ENCODE results near the gene IL4R.
A peak's percentile ranks its signal among the peaks of the same experiment; 100 is the strongest.
"Not testable (repeated sequence)": the region's sequence is repeated elsewhere in the genome, so short reads cannot be mapped to it uniquely, and the experiment has no call there.

IL4R gene

GRCh38 chr16:27286451-27286850, 27.3 kb upstream of the IL4R start:
- peak in 1 of 2 donors; percentile 29 for DNase-seq
- H3K4me1 ChIP-seq (ENCODE audit: control insufficient read depth in 1 of 2, insufficient read depth in 2 of 2, low read length in 2 of 2), result no peaks in the 10 kb centered on the region
- no peak overlapping the region for H2AFZ ChIP-seq (ENCODE audit: insufficient read depth, low read length, poor library complexity)
- H3K4me3 ChIP-seq (ENCODE audit: low read depth, low read length), result no peak overlapping the region
- no CpG with 5 or more reads among the region's 4 CpGs for WGBS (ENCODE audit: extremely low coverage, insufficient coverage, insufficient read length)
- H3K18ac ChIP-seq (ENCODE audit: low read length), result no peak overlapping the region
- no peak overlapping the region for H3K27ac ChIP-seq (ENCODE audit: low read depth, low read length)
- H4K91ac ChIP-seq (ENCODE audit: low read depth, low read length), result no peak overlapping the region
- no peak overlapping the region for H2BK120ac ChIP-seq (ENCODE audit: insufficient read depth, low read length, poor library complexity)
- H2BK5ac ChIP-seq (ENCODE audit: low read depth, low read length, poor library complexity), result no peak overlapping the region
- no peak overlapping the region for H3K9ac ChIP-seq (ENCODE audit: low read length)
- H3K4me2 ChIP-seq (ENCODE audit: low read length), result no peak overlapping the region
- no peak overlapping the region for H4K12ac ChIP-seq (ENCODE audit: low read depth, low read length)
- no peak overlapping the region for H4K8ac ChIP-seq (ENCODE audit: low read depth, low read length)
- H3K79me2 ChIP-seq (ENCODE audit: control insufficient read depth, insufficient read depth, low read length, poor library complexity), result no peaks in the 10 kb centered on the region
- H3K36me3 ChIP-seq (ENCODE audit: control insufficient read depth in 1 of 2, insufficient read depth in 2 of 2, low read length in 2 of 2), result no peaks in the 10 kb centered on the region
- no peak overlapping the region for H3K4ac ChIP-seq (ENCODE audit: low read depth, low read length)
- no peaks in the 10 kb centered on the region for H3K27me3 ChIP-seq (ENCODE audit: insufficient read depth, low read length)
- no peak overlapping the region for H3K14ac ChIP-seq (ENCODE audit: low read length)
- no peaks in the 10 kb centered on the region for H3K9me3 ChIP-seq (ENCODE audit: insufficient read depth, low read depth, low read length)
- no peak overlapping the region for H2BK12ac ChIP-seq (ENCODE audit: low read length)
- no peaks in the 10 kb centered on the region for H3K79me1 ChIP-seq (ENCODE audit: low read length)
- H3K23ac ChIP-seq (ENCODE audit: low read length), result no peak overlapping the region
- H2AK5ac ChIP-seq (ENCODE audit: low read length), result no peak overlapping the region

- H3K4ac ChIP-seq (ENCODE audit: low read depth, low read length), result no peak overlapping the region
- H4K12ac ChIP-seq (ENCODE audit: low read depth, low read length), result no peak overlapping the region
- H2AFZ ChIP-seq (ENCODE audit: insufficient read depth, low read length, poor library complexity), result no peak overlapping the region
- no peak overlapping the region for H3K23ac ChIP-seq (ENCODE audit: low read length)
- no peak overlapping the region for H3K4me3 ChIP-seq (ENCODE audit: low read depth, low read length)
- no peak overlapping the region for H2BK12ac ChIP-seq (ENCODE audit: low read length)
- WGBS (ENCODE audit: extremely low coverage, insufficient coverage, insufficient read length), result no CpG with 5 or more reads among the region's 8 CpGs
- no peaks in the 10 kb centered on the region for H3K36me3 ChIP-seq (ENCODE audit: control insufficient read depth in 1 of 2, insufficient read depth in 2 of 2, low read length in 2 of 2)
- no peak overlapping the region for H4K8ac ChIP-seq (ENCODE audit: low read depth, low read length)
- no peak overlapping the region for H3K18ac ChIP-seq (ENCODE audit: low read length)
- H3K14ac ChIP-seq (ENCODE audit: low read length), result no peak overlapping the region
- no peak overlapping the region for H2BK120ac ChIP-seq (ENCODE audit: insufficient read depth, low read length, poor library complexity)
- H3K27me3 ChIP-seq (ENCODE audit: insufficient read depth, low read length), result no peaks in the 10 kb centered on the region
- H3K27ac ChIP-seq (ENCODE audit: low read depth, low read length), result no peak overlapping the region
- no peaks in the 10 kb centered on the region for H3K9me3 ChIP-seq (ENCODE audit: insufficient read depth, low read depth, low read length)
- no peaks in the 10 kb centered on the region for H3K79me1 ChIP-seq (ENCODE audit: low read length)
- DNase-seq, result no peak
- H3K9ac ChIP-seq (ENCODE audit: low read length), result no peak overlapping the region
- H4K91ac ChIP-seq (ENCODE audit: low read depth, low read length), result no peak overlapping the region
- no peak overlapping the region for H2AK5ac ChIP-seq (ENCODE audit: low read length)
- no peaks in the 10 kb centered on the region for H3K79me2 ChIP-seq (ENCODE audit: control insufficient read depth, insufficient read depth, low read length, poor library complexity)
- no peak overlapping the region for H2BK5ac ChIP-seq (ENCODE audit: low read depth, low read length, poor library complexity)
- no peak overlapping the region for H3K4me2 ChIP-seq (ENCODE audit: low read length)
- H3K4me1 ChIP-seq (ENCODE audit: control insufficient read depth in 1 of 2, insufficient read depth in 2 of 2, low read length in 2 of 2), result no peaks in the 10 kb centered on the region
These were observed 26.5 kb upstream of the IL4R start for GRCh38 chr16:27287051-27287811.

- Histone ChIP-seq H3K23ac (ENCODE audit: low read length) (no peak overlapping the region), H3K36me3 (ENCODE audit: control insufficient read depth in 1 of 2, insufficient read depth in 2 of 2, low read length in 2 of 2) (no peaks in the 10 kb centered on the region), H3K27me3 (ENCODE audit: insufficient read depth, low read length) (no peaks in the 10 kb centered on the region), H2BK12ac (ENCODE audit: low read length) (no peak overlapping the region), H2AK5ac (ENCODE audit: low read length) (no peak overlapping the region), H3K4me1 (ENCODE audit: control insufficient read depth in 1 of 2, insufficient read depth in 2 of 2, low read length in 2 of 2) (no peaks in the 10 kb centered on the region), H3K27ac (ENCODE audit: low read depth, low read length) (no peak overlapping the region), H4K91ac (ENCODE audit: low read depth, low read length) (no peak overlapping the region), H3K14ac (ENCODE audit: low read length) (no peak overlapping the region), H2AFZ (ENCODE audit: insufficient read depth, low read length, poor library complexity) (no peak overlapping the region), H2BK5ac (ENCODE audit: low read depth, low read length, poor library complexity) (no peak overlapping the region), H3K9ac (ENCODE audit: low read length) (no peak overlapping the region), H3K4ac (ENCODE audit: low read depth, low read length) (no peak overlapping the region), H3K79me2 (ENCODE audit: control insufficient read depth, insufficient read depth, low read length, poor library complexity) (no peaks in the 10 kb centered on the region), H4K12ac (ENCODE audit: low read depth, low read length) (no peak overlapping the region), H3K18ac (ENCODE audit: low read length) (no peak overlapping the region), H3K4me2 (ENCODE audit: low read length) (no peak overlapping the region), H4K8ac (ENCODE audit: low read depth, low read length) (no peak overlapping the region), H2BK120ac (ENCODE audit: insufficient read depth, low read length, poor library complexity) (no peak overlapping the region), H3K79me1 (ENCODE audit: low read length) (no peaks in the 10 kb centered on the region), H3K4me3 (ENCODE audit: low read depth, low read length) (no peak overlapping the region), H3K9me3 (ENCODE audit: insufficient read depth, low read depth, low read length) (no peaks in the 10 kb centered on the region)
- no peak for DNase-seq
- no CpG with 5 or more reads among the region's 11 CpGs for WGBS (ENCODE audit: extremely low coverage, insufficient coverage, insufficient read length)
These were observed 25.9 kb upstream of the IL4R start for GRCh38 chr16:27287887-27288286.

- WGBS (ENCODE audit: extremely low coverage, insufficient coverage, insufficient read length), result no CpG with 5 or more reads among the region's 6 CpGs
- H2AK5ac ChIP-seq (ENCODE audit: low read length); H3K4me1 ChIP-seq (ENCODE audit: control insufficient read depth in 1 of 2, insufficient read depth in 2 of 2, low read length in 2 of 2); H3K79me1 ChIP-seq (ENCODE audit: low read length); H3K4me2 ChIP-seq (ENCODE audit: low read length); H4K12ac ChIP-seq (ENCODE audit: low read depth, low read length); H3K27ac ChIP-seq (ENCODE audit: low read depth, low read length); H3K18ac ChIP-seq (ENCODE audit: low read length); H3K27me3 ChIP-seq (ENCODE audit: insufficient read depth, low read length); H3K4me3 ChIP-seq (ENCODE audit: low read depth, low read length); H3K14ac ChIP-seq (ENCODE audit: low read length); H3K9me3 ChIP-seq (ENCODE audit: insufficient read depth, low read depth, low read length); H3K9ac ChIP-seq (ENCODE audit: low read length); H2AFZ ChIP-seq (ENCODE audit: insufficient read depth, low read length, poor library complexity); H3K36me3 ChIP-seq (ENCODE audit: control insufficient read depth in 1 of 2, insufficient read depth in 2 of 2, low read length in 2 of 2); H4K8ac ChIP-seq (ENCODE audit: low read depth, low read length); H3K23ac ChIP-seq (ENCODE audit: low read length); H3K4ac ChIP-seq (ENCODE audit: low read depth, low read length); H2BK12ac ChIP-seq (ENCODE audit: low read length); DNase-seq; H3K79me2 ChIP-seq (ENCODE audit: control insufficient read depth, insufficient read depth, low read length, poor library complexity); H4K91ac ChIP-seq (ENCODE audit: low read depth, low read length); H2BK120ac ChIP-seq (ENCODE audit: insufficient read depth, low read length, poor library complexity); H2BK5ac ChIP-seq (ENCODE audit: low read depth, low read length, poor library complexity): not testable (repeated sequence)
These were observed 25.5 kb upstream of the IL4R start for GRCh38 chr16:27288313-27288712.

All from trophoblast cell (in vitro differentiated cells and primary cell).